Measurements from ENCODE around the gene CDX1.
"Not testable (repeated sequence)": the region's sequence is repeated elsewhere in the genome, so short reads cannot be mapped to it uniquely, and the experiment has no call there.

The CDX1 gene

DNA sequence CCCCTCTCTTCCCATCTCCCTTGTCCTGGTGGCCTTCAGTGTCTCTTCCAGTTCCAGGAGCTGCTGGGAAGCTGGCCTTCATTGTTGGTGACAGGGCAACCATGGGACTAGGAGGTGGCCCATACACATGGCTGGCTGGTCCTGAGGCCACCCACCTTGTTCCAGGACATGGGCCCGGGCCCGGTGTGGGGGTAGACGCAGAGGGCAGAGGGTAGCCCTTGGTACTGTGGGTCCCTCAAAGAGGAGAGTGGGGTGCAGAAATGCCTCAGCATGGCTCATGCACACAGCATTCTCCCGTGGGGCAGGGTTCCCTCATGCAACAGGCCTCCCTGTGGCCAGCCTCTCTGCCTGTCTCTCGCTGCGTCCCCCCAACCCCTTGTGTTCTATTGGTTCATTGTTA, 44.1 kb downstream of the CDX1 start:
- DNase-seq = no peak

DNA sequence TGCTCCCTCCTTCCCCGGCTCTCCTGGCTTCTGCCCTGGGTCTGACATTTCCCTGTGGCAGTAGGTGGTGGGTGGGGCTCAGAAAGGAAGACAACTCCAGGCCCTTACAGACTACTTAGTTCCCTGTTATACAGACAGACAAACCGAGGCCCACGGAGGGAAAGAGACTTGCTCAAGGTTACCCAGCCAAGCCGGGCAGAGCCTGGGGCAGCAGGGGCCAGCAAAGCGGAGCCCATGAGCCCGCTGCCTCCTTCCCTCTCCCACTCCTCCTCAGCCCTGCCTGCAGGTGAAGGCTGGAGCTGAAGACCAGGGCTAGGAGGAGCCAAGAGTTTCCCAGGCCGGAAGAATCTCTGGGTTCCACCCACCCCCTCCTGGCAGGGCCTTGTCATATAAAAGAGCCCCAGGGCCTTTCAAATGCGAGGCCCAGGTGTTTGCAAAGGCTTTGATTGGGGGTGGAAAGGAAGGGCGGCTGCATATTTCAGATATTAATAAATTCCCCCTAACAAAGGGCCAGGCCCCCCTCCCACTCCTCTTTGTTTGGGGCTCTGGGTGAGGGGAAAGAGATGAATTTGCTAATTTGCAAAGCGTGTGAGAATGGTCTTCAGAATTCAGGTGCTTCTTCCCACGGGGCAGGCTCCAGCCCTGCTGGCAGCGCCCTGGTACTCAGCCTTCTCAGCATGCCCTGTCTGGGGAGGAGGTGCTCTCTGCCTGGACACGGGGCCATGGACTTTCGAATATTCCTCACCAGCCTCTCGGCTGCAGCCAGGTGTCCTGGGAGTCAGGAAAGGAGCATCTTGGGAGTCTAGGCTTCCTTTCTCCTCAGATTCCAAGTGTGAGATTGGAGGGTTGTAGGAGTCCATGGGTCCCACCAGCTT, 44.8 kb downstream of the CDX1 start:
- DNase-seq = no peak

DNA sequence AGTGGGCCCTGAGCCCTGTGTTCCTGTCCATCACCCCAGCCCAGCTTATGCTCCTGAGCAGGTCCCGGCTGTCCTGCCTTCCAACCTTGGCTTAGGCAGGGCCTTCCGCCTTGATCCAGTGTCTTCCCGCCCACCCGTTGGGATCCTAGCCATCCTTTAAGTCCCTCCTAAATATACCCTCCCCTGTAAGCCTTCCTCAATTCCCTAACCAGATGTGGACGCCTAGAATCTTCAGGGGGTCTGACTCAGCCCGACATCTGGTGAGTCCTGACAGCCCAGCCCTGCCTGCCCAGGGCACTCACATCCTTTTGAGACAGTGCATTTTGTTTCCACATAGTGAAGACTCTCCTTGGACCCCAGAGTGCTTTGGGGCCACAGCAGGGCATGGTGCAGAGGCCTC, 47.0 kb downstream of the CDX1 start:
- no peak for DNase-seq

DNA sequence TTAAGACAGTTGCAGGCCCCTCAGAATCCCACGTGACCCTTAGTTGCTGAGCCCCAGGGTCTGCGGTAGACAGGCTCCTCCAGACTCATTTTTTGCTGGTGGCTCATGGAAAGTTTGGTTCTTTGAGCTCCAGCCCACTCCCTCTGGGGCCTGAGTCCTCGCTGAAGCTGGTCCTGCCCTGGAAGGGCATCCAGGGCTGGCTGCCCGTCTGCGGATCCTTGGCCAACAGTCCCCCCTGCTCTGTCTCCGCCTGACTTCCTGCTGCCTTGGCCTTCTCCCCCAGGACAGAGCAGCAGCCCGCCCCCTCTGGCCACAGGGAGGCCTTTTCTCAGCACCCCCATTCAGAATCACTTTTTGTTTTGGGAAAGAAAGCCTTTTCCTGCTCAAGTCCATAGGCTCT, 47.7 kb downstream of the CDX1 start:
- DNase-seq = no peak

DNA sequence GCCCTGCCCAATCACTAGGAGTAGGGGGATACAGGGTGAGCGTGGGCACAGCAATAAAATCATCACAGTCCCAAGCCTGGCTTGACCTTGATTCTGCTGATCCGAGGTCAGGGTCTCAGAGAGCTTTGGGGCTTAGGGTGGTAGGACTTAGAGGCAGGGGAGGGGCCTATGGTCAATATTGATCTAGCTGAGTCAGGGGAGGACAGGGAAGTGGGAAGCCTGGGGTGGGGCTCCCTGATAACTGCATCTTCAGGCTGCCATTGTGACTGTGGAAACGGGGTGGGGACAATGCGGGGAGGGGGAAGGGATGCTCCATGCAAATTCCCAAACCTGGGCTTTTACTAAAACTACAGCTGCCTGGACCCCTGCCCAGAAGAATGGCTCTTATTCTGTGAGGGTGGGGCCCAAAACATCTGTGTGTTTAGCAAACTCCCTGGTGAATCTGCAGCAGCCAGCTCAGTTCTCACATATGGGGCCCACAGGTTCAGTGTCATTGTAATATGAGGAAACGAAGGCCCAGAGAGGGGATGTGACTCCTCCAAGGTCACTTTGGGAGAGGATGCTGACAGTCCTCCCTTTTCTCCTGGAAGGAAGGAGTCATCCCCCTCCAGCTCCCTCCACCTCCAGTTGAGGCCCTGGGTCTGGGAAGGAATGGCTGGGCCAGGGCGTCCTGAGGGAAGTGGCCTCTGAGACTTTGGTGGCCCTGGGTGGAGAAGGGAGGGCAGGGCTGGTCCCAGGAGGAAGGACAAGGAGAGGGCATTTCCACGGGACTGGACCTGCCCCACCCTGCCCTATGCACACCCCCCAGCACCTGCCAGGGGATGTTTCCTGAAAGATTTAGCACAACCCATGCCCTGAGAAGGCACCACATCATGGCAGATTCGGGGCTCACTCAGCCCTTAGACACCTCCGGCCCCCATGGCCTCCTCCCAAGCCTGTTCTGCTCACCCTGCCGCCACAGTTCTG, 49.7 kb downstream of the CDX1 start:
- DNase-seq = no peak

DNA sequence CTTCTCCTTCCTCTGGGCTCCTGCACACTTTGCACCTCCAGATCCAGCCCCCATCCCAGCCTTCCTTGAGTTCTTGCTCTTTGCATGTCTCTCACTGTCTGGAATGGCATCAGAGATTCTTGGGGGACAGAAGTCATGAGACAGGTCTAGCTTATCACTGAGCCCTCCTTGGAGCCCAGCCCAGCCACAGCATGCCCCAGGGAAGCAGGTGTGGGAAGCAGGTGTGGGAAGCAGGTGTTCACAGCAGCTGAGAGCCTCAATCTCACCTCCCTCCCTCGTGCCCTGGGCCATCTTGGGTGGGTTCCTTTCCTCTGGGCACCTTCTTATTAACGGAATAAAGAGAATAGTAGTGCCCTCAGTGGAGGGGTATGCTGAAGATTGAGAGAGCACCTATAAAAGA, 50.5 kb downstream of the CDX1 start:
- no peak for DNase-seq

DNA sequence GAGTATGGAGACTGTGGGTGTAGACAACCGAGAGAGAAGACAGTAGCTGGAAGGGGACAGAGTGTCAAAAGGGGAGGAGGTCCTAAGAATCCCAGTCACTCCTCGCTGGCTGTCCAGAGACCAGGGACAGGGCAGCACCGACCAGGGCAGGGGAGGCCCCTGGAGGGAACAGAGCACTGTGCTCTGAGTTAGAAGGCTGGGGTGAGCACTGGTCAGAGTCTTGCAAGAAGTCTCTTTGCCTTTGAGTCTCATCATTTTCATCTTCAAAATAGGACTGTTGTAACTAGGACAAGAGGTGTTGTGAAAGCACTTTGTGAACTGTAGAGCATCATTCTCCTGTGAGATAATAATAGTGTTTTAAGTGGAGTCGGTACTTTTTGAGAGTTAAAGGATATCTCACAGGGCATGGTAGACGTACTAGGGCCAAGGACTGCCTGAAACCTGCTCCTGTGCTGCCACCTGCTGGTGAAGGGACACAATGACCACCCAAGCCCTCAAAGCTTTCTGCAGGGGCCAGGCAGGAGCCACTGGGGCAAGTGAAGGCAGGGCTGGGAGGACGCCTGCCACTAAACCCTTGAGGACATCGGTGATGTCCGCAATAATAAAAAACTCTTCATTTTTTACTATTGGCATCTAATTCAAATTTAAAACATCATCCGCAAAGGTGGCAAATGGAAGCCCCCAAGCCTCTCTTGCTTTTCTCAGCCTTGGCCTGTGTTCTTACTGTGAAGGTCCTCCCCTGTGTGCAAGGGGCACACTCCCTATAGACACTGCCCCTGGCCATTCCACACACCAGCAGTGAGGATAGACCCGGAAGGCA, 51.5 kb downstream of the CDX1 start:
- DNase-seq = peak; percentile 75 to 79

DNA sequence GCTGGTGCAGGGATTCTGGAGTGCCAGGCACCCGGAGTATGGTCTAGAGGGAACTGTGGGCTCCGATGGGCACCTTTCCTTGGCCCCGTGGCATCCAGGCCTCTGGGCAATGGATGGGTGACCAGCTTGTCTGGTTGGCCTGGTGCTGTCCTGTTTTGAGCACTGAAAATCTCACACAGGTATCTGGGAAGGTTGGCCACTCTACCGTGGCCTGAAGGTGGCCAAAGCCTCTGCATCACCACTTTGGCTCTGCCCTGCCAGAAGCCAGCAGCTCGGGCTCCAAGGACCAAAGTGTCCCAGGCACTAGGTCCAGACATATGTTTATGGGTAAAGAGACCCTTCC, 52.1 kb downstream of the CDX1 start:
- no peak for DNase-seq

DNA sequence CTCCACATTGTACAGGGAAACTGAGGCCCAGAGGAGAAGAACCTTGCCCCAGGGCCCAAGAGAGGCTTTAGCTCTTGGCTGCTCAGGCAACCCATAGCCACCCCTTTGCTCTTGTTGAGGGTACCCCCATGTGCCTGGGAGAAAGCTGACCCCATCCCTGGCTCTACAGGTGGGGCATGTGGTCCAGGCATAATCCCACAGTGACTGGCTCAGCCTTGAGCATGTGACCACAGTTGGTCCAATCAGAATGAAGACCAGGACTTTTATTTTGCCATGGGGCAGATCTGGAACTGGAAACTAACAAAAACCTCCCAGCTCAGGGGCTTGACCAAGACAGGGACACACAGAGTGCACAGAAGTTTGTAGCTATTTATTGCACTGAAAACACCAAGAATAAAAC, 52.6 kb downstream of the CDX1 start:
- no peak for DNase-seq

DNA sequence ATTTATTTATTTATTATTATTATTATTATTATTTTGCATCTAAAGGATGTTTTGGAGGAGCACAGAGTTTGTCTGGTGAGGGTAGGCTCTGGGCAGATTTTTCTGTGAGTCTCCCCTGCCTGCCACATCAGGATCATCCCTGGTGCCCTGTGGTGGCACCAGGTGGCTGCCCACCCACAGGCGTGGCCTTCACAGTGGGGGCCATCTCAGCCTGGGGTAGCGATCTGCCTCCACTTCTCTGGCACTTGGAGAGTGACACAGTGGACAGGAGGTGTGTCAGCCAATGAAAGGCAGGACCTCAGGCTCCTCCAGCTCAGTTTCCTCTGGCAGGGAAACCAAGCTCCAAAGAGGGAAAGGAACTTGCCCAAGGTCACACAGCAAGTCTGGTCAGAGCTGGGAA, 53.3 kb downstream of the CDX1 start:
- DNase-seq = no peak

DNA sequence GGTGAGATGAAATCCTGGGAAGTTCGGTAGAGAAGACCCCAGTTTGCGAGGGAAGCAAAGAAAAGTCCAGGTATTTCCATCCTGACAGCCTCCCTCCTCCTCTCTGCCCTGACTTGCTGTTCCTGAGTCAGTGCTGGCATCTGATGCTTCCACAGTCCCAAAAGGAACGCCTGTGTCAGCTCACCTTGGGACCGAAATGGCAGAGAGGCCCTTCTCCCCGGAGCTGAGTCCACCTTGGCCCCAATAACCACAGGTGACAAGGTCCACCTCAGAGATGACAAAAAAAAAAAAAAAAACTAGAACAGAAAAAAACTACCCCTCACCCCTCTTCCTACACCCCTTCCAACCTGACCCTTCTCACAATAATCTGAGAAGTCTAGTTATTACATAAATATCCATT, 54.9 kb downstream of the CDX1 start:
- no peak for DNase-seq

DNA sequence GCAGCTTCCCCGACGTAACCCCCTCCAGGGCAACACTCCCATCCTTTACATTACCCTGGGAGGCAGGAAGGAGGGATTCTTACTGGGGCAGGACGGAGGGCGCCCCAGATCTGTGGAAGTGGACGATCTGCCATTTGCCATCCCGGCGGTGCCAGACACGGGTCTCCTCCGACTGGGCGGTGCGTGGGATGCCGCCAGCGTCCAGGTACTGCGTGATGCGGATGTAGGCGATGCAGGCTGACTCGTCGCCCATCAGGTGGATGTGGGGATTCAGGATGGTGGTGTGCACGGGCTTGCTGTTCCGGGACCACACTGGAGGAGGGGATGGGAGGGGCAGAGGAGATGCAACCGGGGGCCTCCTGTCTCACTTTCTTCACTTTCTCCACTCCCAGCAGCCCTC, 56.3 kb downstream of the CDX1 start:
- no peak for DNase-seq

DNA sequence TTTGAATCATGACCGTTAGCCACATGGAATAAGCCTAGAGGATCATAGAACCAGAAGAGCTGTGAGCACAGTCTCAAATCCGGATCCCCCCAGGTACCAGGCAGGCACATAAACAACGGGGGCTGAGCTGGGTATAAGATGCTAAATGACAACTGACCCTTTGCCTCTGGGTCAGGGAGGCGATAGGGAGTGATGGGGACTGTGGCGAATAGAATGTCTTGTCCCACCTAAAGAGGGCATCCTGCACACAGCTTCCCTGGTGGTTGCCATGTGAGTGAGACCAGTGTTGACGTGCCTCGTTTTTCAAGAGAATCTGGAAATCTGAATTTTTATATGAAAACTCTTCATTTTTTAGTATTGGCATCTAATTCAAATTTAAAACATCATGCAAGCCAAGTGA, 56.9 kb downstream of the CDX1 start:
- no peak for DNase-seq

DNA sequence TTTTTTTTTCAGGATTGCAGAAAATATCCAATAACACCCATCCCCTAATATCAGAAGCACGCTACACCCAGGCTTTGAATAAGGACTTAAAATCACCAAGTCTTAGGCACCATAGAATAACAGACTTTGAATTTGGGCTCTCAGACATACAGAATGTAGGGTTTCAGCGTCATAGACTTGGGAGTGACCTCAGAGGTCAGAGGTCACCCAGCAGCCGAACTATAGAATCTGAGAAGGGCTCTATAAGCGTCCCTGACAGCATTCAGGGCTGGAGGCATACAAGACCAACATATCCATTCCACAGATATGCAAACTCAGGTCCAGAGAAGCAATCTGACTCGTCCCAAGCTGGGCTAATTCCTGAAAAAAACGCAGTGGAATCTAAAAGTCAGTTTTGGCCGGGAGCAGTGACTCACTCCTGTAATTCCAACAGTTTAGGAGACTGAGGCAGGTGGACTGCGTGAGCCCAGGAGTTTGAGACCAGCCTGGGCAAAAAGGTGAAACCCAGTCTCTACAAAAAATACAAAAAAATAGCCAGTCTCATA, 58.0 kb downstream of the CDX1 start:
- DNase-seq = no peak

DNA sequence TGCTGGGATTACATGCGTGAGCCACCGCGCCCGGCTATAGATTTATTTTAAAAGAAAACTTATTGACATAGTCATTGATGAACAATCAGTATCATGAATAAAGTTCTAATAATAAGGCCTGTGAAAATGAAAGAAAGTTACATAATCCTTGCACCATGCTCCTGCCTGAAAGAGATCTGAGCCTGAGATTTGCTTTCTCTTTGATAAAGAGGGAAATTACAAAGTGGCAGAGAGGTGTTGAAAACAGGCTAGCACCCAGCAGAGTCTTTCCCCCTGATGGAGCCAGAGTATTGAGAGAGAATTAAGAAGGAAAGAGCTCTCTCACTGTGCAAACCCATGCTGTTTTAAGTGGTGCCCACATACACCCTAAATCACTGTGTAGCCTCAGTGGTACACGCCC, 60.5 kb downstream of the CDX1 start:
- DNase-seq = no peak

DNA sequence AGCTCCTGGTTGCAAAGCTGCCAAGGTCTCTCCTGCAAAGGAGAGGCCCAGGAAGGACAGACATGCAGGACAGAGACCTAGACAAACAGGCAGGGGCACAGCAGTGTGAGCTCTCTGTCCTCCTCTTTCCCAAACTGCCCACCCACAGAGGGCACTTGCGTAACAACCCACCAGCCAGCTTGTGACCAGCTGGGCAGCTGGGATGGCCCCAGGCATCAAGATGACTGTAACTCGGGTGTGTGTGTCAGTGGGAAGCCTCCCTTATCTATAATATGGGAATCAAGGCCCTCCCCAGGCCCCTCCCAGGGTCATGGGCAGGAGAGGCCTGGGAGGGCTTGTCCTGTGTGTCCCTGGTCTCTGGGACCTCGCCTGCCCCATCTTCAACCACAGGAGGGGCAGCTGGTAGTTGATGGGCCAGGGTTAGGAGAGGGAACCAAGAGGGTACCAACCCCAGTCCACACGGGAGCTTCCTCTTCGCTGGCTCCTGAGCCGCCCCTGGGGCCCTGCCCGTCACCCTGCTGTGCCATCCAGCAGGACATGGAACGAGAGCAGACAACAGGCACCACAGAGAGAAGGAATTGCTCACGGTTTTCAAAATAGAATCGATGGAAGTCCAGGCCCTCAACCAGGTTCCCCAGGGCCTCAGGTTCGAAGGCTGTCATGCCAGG, 61.2 kb downstream of the CDX1 start:
- no peak for DNase-seq

DNA sequence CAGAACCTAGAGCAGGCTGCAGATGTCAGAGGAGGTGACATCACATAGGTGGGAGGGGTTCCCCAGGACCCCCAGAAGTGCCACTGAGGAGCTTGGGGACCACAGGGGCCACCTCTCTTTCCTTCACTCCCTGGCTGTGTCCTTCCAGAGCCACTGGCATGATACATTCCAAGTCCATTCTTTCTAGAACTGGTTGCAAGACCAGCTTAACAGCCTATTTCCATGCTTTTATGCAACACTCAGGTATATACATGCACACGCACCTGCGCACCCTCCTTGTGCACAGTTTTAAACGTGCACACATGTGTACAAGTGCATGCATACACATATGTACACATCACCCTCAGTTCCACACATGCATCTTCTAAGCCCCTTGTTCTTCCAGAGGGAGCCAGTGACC, 63.0 kb downstream of the CDX1 start:
- DNase-seq = no peak

DNA sequence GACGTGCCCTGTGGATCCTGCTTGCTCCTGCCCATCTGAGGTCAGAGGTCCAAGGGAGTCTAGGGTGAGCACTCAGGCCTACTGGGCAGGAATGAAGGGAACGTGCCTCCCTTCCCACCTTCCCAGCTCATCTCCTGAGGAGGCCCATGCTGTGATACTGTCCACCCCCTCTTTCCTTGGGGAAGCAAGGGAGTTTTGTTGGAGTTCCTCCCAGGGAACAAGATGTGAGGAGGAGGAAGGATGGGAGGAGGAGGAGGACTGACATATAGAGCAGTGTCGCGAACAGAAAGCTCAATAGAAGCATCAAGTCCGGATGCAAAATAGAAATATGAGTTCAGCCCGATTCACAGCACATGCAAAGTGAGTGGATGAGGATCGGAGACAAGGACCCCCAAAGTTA, 64.3 kb downstream of the CDX1 start:
- DNase-seq = no peak

DNA sequence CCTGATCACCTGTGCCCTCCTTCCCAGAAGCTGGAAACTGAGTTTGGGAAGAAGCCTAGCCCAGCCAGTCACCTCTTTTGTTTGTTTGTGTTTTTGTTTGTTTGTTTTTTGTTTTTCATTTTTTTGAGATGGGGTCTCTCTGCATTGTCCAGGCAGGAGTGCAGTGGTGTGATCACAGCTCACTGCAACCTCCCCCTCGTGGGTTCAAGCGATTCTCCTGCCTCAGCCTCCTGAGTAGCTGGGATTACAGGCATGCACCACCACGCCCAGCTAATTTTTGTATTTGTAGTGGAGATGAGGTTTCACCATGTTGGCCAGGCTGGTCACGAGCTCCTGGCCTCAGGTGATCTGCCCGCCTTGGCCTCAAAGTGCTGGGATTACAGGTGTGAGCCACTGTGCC, 67.1 kb downstream of the CDX1 start:
- DNase-seq = not testable (repeated sequence)

Measured in NCI-H446 (cell line).